Measurements from ENCODE around the gene DISC1. TPM values are rescaled to one million over a fixed set of nuclear protein-coding genes. Genes with fewer than 3 reads are reported as not detected.

DISC1 gene
- total RNA-seq, 1 experiment from 2014 or later: 13.5 TPM

GRCh38 chr1:232045139-232045994 is 418.8 kb downstream of the DISC1 start:
- H3K27me3 ChIP-seq (replicated peaks; ENCODE audit: control insufficient read depth, insufficient read depth, low read length): no peaks in the 10 kb centered on the region
- Mint-ChIP-seq H3K27ac (ENCODE audit: unreplicated experiment) (no peak overlapping the region), H3K4me3 (ENCODE audit: unreplicated experiment) (no peak overlapping the region), H3K36me3 (ENCODE audit: insufficient read depth, unreplicated experiment) (no peaks in the 10 kb centered on the region), H3K27me3 (ENCODE audit: insufficient read depth, unreplicated experiment) (peaks cover 19% of the 10 kb centered on the region), H3K9me3 (ENCODE audit: unreplicated experiment) (peaks cover 9% of the 10 kb centered on the region), H3K4me1 (ENCODE audit: low read depth, unreplicated experiment) (no peaks in the 10 kb centered on the region)
- BruUV-seq (replicated peaks): no TSS peak
- no peaks in the 10 kb centered on the region for H3K4me1 ChIP-seq
- POLR2A ChIA-PET: no interaction called here
- no peaks in the 10 kb centered on the region for H3K9me3 ChIP-seq
- H3K36me3 ChIP-seq (ENCODE audit: control insufficient read depth, insufficient read depth, low read length): no peaks in the 10 kb centered on the region
- CTCF ChIA-PET: no interaction called here
- no peak for TF ChIP-seq CTCF (IDR thresholded peaks at IDR 0.05; ENCODE audit: insufficient read depth in 1 of 2, low read depth in 1 of 2, low read length in 1 of 2, severe bottlenecking in 1 of 2, unreplicated experiment in 1 of 2)
- intact Hi-C loops (cut with micrococcal nuclease; ENCODE audit: unreplicated experiment): no loop called here
- no peak overlapping the region for H3K4me3 ChIP-seq (ENCODE audit: low read depth, low read length)
- no peak for DNase-seq

GRCh38 chr1:232046451-232047306 is 420.1 kb downstream of the DISC1 start:
- H3K4me1 ChIP-seq: no peaks in the 10 kb centered on the region
- H3K4me1 Mint-ChIP-seq (ENCODE audit: low read depth, unreplicated experiment): no peaks in the 10 kb centered on the region
- DNase-seq: no peak
- H3K4me3 Mint-ChIP-seq (ENCODE audit: unreplicated experiment): no peak overlapping the region
- H3K27me3 ChIP-seq (replicated peaks; ENCODE audit: control insufficient read depth, insufficient read depth, low read length): no peaks in the 10 kb centered on the region
- no peak overlapping the region for H3K27ac Mint-ChIP-seq (ENCODE audit: unreplicated experiment)
- intact Hi-C loops (cut with micrococcal nuclease; ENCODE audit: unreplicated experiment): loop anchor here (1.0 kb wide), 1 partner anchor 581 kb away; no protein-coding TSS in a partner anchor
- peaks cover 9% of the 10 kb centered on the region for H3K9me3 Mint-ChIP-seq (ENCODE audit: unreplicated experiment)
- BruUV-seq (replicated peaks): no TSS peak
- ChIA-PET POLR2A (no interaction called here), CTCF (interaction anchor here (0.6 to 1.1 kb wide), 3 partner anchors 11 to 581 kb away, joined by 3 to 7 read pairs (median 3); no protein-coding TSS in a partner anchor)
- no peak overlapping the region for H3K4me3 ChIP-seq (ENCODE audit: low read depth, low read length)
- no peaks in the 10 kb centered on the region for H3K36me3 Mint-ChIP-seq (ENCODE audit: insufficient read depth, unreplicated experiment)
- H3K36me3 ChIP-seq (ENCODE audit: control insufficient read depth, insufficient read depth, low read length): no peaks in the 10 kb centered on the region
- TF ChIP-seq CTCF (IDR thresholded peaks at IDR 0.05; ENCODE audit: insufficient read depth in 1 of 2, low read depth in 1 of 2, low read length in 1 of 2, severe bottlenecking in 1 of 2, unreplicated experiment in 1 of 2): no peak
- peaks cover 22% of the 10 kb centered on the region for H3K27me3 Mint-ChIP-seq (ENCODE audit: insufficient read depth, unreplicated experiment)
- no peaks in the 10 kb centered on the region for H3K9me3 ChIP-seq

GRCh38 chr1:232047473-232047872 is 420.9 kb downstream of the DISC1 start:
- POLR2A ChIA-PET: no interaction called here
- H3K4me1 Mint-ChIP-seq (ENCODE audit: low read depth, unreplicated experiment): no peaks in the 10 kb centered on the region
- H3K27ac Mint-ChIP-seq (ENCODE audit: unreplicated experiment): no peak overlapping the region
- BruUV-seq (replicated peaks): no TSS peak
- peak in 1 of 2 experiments; percentile 49 for TF ChIP-seq CTCF (IDR thresholded peaks at IDR 0.05; ENCODE audit: insufficient read depth in 1 of 2, low read depth in 1 of 2, low read length in 1 of 2, severe bottlenecking in 1 of 2, unreplicated experiment in 1 of 2)
- DNase-seq: peak in 1 of 2 experiments; percentile 13
- peaks cover 21% of the 10 kb centered on the region for H3K27me3 Mint-ChIP-seq (ENCODE audit: insufficient read depth, unreplicated experiment)
- H3K4me3 ChIP-seq (ENCODE audit: low read depth, low read length): no peak overlapping the region
- no peaks in the 10 kb centered on the region for H3K36me3 Mint-ChIP-seq (ENCODE audit: insufficient read depth, unreplicated experiment)
- no peaks in the 10 kb centered on the region for H3K4me1 ChIP-seq
- H3K27me3 ChIP-seq (replicated peaks; ENCODE audit: control insufficient read depth, insufficient read depth, low read length): no peaks in the 10 kb centered on the region
- H3K9me3 ChIP-seq: no peaks in the 10 kb centered on the region
- intact Hi-C loops (cut with micrococcal nuclease; ENCODE audit: unreplicated experiment): loop anchor here (1.0 kb wide), 1 partner anchor 580 kb away; no protein-coding TSS in a partner anchor
- no peak overlapping the region for H3K4me3 Mint-ChIP-seq (ENCODE audit: unreplicated experiment)
- H3K36me3 ChIP-seq (ENCODE audit: control insufficient read depth, insufficient read depth, low read length): no peaks in the 10 kb centered on the region
- peaks cover 9% of the 10 kb centered on the region for H3K9me3 Mint-ChIP-seq (ENCODE audit: unreplicated experiment)
- CTCF ChIA-PET: interaction anchor here (0.6 to 1.1 kb wide), 4 partner anchors 11 to 580 kb away, joined by 3 to 7 read pairs (median 3); no protein-coding TSS in a partner anchor

Data from Caco-2 (cell line).